H1 (cell line): ENCODE measurements around the gene LMNTD2.

Experiments
- ATF3 ChIP-seq: IDR thresholded peaks from 2 replicates; pipeline ENCODE4 v1.6.1; 2011; ENCODE audit warnings: low read depth, mild to moderate bottlenecking, low read length; ENCODE audit not compliant: insufficient read depth
- CTCF ChIP-seq, 3 experiments: IDR thresholded peaks; 1 replicate in 2 of 3; 2 replicates in 1 of 3; pipeline versions ENCODE4 v1.5.1 to v1.6.1; 2011; ENCODE audit warnings: low read length in 3 of 3, mild to moderate bottlenecking in 3 of 3, inconsistent platforms in 2 of 3, low read depth in 1 of 3, moderate library complexity in 1 of 3; ENCODE audit not compliant: insufficient read depth in 1 of 3; ENCODE audit errors: control extremely low read depth in 1 of 3
- EP300 ChIP-seq, 2 experiments: IDR thresholded peaks; 1 replicate in 1 of 2; 2 replicates in 1 of 2; pipeline ENCODE4 v1.6.1; 2011 to 2012; ENCODE audit warnings: low read depth in 2 of 2, low read length in 2 of 2, mild to moderate bottlenecking in 2 of 2, borderline replicate concordance in 1 of 2, inconsistent platforms in 1 of 2, moderate library complexity in 1 of 2
- HDAC6 ChIP-seq: IDR thresholded peaks from one replicate; pipeline ENCODE4 v1.7.1; 2012; ENCODE audit warnings: low read depth, mild to moderate bottlenecking, inconsistent platforms, low read length, moderate library complexity
- JUND ChIP-seq: IDR thresholded peaks from 2 replicates; pipeline ENCODE4 v1.6.1; 2011; ENCODE audit warnings: mild to moderate bottlenecking, improper control_type of control experiment, low read length
- RBBP5 ChIP-seq: IDR thresholded peaks from 2 replicates; pipeline ENCODE4 v1.7.1; 2012; ENCODE audit warnings: low read depth, mild to moderate bottlenecking, inconsistent platforms, low read length, moderate library complexity, borderline replicate concordance
- SP1 ChIP-seq: IDR thresholded peaks from 2 replicates; pipeline ENCODE4 v1.6.1; 2011; ENCODE audit warnings: low read depth, low read length
- TAF7 ChIP-seq: optimal IDR thresholded peaks from 2 replicates; pipeline ENCODE3; 2011; ENCODE audit warnings: low read depth, mild to moderate bottlenecking, inconsistent platforms, low read length, moderate library complexity, borderline replicate concordance
- YY1 ChIP-seq: IDR thresholded peaks from 2 replicates; pipeline ENCODE4 v1.6.1; 2011; ENCODE audit warnings: low read depth, mild to moderate bottlenecking, low read length

GRCh38 chr11:586376-587316 is 26.1 kb upstream of the LMNTD2 start:
- TF ChIP-seq JUND (no peak), EP300 (IDR thresholded peaks at IDR 0.05; ENCODE audit: borderline replicate concordance in 1 of 2, low read depth in 2 of 2, low read length in 2 of 2) (no peak), CTCF (IDR thresholded peaks at IDR 0.05; ENCODE audit: control extremely low read depth in 1 of 3, insufficient read depth in 1 of 3, low read depth in 1 of 3, low read length in 3 of 3) (no peak), SP1 (no peak), ATF3 (no peak), TAF7 (no peak), YY1 (no peak), RBBP5 (no peak), HDAC6 (no peak)
